ENCODE results near the gene HLA-DMA.

The HLA-DMA gene

DNA sequence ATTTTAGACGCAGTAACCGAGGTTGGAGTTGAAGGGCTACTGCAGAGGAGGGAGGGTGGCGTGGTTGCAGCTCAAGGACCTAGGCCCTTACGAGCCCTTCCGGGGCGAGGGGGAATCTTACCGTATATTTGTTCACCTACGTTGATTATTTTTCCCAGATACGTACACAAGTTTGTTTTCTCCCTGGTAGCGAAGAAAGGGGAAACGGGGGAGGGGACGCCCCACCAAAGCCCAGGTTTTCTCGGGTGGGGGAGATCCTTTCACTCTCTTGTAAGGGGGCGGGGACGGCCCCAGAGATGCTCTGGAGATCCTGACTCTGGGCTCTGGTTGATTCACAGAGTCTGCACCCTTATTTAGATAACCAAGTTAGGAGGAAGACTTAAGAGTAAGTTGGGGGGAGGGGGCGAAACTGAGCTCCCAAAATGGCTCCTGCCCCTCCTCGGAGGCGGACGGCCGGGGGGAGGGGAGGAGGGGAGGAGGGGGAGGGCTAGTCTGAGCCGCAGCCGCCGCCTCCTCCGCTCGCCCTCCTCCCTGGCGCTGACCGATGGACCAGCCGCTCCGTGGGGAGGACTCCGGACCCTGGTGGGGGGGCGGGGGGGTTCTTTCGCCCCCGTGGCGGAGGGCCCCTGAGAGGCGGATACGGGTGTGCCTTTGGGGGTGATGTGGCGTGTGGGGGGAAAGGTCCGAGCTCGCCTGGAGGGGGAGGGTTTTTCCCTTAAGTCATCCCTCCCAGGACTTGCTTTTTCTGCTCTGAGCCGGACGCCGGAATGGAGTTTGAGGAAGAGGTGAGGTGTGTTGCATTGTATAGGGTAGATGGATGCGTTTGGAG is 17.7 kb upstream of the HLA-DMA start:
- Histone ChIP-seq H3K27ac (ENCODE audit: poor library complexity, severe bottlenecking) (peak overlapping the region; percentile 99), H3K4me1 (ENCODE audit: insufficient read depth, poor library complexity, severe bottlenecking) (no peaks in the 10 kb centered on the region), H3K9me3 (ENCODE audit: severe bottlenecking) (no peaks in the 10 kb centered on the region), H3K36me3 (ENCODE audit: low read depth) (peaks cover 49% of the 10 kb centered on the region), H3K27me3 (ENCODE audit: insufficient read depth, poor library complexity, severe bottlenecking) (no peaks in the 10 kb centered on the region), H3K4me3 (ENCODE audit: severe bottlenecking) (peak overlapping the region; percentile 54)
- TF ChIP-seq, protein P1, sequence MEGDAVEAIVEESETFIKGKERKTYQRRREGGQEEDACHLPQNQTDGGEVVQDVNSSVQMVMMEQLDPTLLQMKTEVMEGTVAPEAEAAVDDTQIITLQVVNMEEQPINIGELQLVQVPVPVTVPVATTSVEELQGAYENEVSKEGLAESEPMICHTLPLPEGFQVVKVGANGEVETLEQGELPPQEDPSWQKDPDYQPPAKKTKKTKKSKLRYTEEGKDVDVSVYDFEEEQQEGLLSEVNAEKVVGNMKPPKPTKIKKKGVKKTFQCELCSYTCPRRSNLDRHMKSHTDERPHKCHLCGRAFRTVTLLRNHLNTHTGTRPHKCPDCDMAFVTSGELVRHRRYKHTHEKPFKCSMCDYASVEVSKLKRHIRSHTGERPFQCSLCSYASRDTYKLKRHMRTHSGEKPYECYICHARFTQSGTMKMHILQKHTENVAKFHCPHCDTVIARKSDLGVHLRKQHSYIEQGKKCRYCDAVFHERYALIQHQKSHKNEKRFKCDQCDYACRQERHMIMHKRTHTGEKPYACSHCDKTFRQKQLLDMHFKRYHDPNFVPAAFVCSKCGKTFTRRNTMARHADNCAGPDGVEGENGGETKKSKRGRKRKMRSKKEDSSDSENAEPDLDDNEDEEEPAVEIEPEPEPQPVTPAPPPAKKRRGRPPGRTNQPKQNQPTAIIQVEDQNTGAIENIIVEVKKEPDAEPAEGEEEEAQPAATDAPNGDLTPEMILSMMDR (IDR thresholded peaks at IDR 0.05; ENCODE audit: poor library complexity, severe bottlenecking) = no peak
- DNase-seq (ENCODE audit: low spot score) = peak; percentile 81
- ATAC-seq (ENCODE audit: low read depth) = 0 out of 3 replicates have a peak, but pooled peaks have one; percentile 1

DNA sequence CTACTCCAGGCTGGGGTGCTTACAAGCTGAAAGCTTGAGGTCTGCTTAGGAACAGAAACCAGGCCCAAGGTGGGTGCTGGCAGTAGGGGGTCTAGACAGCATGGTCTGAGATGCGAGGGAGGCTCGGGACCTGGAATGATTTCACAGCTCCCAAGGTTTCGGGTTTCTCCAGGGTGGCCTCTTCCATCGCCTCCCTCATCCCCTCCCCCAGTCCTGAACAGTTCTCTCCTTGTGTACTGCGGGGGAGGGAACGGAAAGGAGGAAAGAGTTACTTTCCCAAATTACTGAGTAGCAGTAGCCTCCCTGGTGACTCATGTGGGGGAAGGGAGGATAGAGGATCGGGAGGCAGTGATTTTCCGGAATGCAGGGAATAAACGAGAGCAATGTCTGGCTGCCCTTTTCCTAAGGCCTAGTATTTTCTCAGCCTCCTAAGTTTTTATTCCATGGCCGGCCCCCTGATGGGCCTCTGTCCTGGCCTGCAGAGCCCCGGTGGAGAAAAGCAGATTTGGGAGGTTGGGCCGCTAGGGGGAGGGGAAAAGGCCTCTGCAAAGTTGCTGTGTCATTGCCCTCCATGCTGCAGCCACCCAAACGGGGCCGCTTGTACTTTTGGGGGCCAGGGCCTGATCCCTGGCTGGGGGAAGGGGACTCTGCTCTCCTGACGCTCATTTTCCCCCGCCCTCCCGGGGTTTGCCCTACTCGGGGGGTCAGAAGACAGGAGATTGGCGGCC is 17.0 kb upstream of the HLA-DMA start:
- ATAC-seq (ENCODE audit: low read depth) (peak; percentile 9), DNase-seq (ENCODE audit: low spot score) (peak; percentile 86)
- peak overlapping the region; percentile 99 for H3K27ac ChIP-seq (ENCODE audit: poor library complexity, severe bottlenecking)
- peak overlapping the region; percentile 54 for H3K4me3 ChIP-seq (ENCODE audit: severe bottlenecking)
- no peaks in the 10 kb centered on the region for H3K27me3 ChIP-seq (ENCODE audit: insufficient read depth, poor library complexity, severe bottlenecking)
- peaks cover 41% of the 10 kb centered on the region for H3K36me3 ChIP-seq (ENCODE audit: low read depth)
- H3K4me1 ChIP-seq (ENCODE audit: insufficient read depth, poor library complexity, severe bottlenecking) = no peaks in the 10 kb centered on the region
- no peaks in the 10 kb centered on the region for H3K9me3 ChIP-seq (ENCODE audit: severe bottlenecking)
- TF ChIP-seq, protein P1 (IDR thresholded peaks at IDR 0.05; ENCODE audit: poor library complexity, severe bottlenecking) = no peak

DNA sequence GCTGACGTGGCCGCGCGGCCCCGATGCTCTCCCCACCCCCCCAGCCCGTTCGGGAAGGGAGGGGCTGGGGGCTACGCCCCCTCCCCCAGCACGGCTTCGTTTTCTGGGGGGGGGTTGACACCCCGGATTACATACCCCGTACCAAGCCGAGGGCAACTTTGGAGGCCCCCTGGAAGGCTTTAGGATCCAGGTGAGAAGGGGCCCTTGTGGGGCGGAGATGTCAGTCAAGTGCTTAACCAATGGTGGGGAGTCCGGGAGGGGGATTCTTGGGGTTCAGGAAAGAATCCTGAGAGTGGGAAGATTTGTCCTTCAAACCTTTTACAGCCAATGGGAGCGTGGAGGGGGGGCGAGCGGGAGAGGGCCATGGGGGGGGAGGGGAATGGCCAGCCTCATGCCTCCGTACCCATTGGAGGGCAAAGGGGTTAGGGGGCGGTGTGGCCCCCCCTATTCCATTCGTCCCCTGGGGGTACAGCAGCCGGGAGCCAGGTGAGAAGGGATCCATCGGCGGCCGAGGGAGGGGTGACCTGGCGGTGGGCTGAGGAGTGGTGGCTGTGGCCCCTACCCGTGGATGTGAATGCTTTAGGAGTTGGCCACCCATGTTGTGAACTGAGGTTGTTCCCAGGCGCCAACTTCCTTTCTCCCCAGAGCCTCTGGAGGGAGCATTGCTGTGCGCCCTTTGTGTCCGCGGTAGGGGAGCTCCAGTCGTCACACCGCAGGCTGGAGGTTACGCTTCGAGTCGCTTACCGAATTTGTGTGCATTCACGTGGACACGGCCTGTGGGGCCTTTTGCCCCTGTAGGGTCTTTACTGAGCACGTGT is 16.2 kb upstream of the HLA-DMA start:
- Histone ChIP-seq H3K4me3 (ENCODE audit: severe bottlenecking) (peak overlapping the region; percentile 54), H3K27me3 (ENCODE audit: insufficient read depth, poor library complexity, severe bottlenecking) (no peaks in the 10 kb centered on the region), H3K9me3 (ENCODE audit: severe bottlenecking) (no peaks in the 10 kb centered on the region), H3K4me1 (ENCODE audit: insufficient read depth, poor library complexity, severe bottlenecking) (no peaks in the 10 kb centered on the region), H3K27ac (ENCODE audit: poor library complexity, severe bottlenecking) (peak overlapping the region; percentile 99), H3K36me3 (ENCODE audit: low read depth) (peaks cover 34% of the 10 kb centered on the region)
- ATAC-seq (ENCODE audit: low read depth) (peak; percentile 7), DNase-seq (ENCODE audit: low spot score) (peak; percentile 90)
- TF ChIP-seq, protein P1 (IDR thresholded peaks at IDR 0.05; ENCODE audit: poor library complexity, severe bottlenecking) = no peak

DNA sequence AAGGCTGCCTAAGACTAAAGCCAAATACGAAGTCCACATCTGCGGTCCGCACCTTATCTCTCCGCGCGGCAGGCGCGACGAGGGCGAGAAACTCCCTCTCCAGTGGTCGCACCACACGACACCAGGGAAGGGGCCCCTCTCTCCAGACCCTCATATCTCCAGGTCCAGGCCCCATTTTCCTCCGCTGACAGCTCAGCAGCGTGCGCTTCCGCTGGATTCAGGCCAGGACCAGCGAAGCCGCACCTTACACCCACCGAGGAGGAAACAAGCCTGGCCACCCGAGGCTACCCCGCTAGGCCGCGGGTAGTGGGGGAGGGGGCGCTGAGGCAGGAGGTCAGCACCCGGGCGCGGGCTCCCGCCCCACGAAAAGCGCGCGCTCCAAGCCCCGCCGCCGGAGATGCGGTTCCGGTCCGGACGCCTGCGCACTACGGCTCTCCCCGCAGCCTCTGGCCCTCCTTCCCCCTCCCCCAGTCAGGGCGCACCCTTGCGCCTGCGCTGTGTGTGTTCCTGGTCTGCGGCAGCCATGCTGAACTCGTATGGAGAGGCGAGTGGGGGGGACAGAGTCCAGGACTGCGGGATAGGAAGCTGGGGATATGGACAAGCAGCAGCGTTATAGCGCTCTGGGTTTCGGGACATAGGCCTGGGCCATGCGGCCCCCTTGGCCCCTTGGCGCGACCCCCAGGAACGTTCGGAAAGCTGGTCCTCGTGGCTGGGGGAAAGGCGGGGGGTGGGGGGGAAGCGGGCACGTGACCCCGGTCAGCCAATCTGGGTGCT is 15.4 kb upstream of the HLA-DMA start, which contains the start of gene BRD2:
BRD2 (plus strand) TSS at position 502 of the 774 bp plus-strand sequence. CDS start 4,305 bp downstream, outside the sequence.
- ATAC-seq (ENCODE audit: low read depth) = peak; percentile 28
- no peaks in the 10 kb centered on the region for H3K9me3 ChIP-seq (ENCODE audit: severe bottlenecking)
- DNase-seq (ENCODE audit: low spot score) = peak; percentile 95
- H3K4me3 ChIP-seq (ENCODE audit: severe bottlenecking) = peak within 1 kb of the TSS; percentile 54
- H3K36me3 ChIP-seq (ENCODE audit: low read depth) = peaks cover 26% of the 10 kb centered on the region
- H3K27me3 ChIP-seq (ENCODE audit: insufficient read depth, poor library complexity, severe bottlenecking) = no peaks in the 10 kb centered on the region
- TF ChIP-seq, protein P1 (IDR thresholded peaks at IDR 0.05; ENCODE audit: poor library complexity, severe bottlenecking) = no peak
- no peaks in the 10 kb centered on the region for H3K4me1 ChIP-seq (ENCODE audit: insufficient read depth, poor library complexity, severe bottlenecking)
- H3K27ac ChIP-seq (ENCODE audit: poor library complexity, severe bottlenecking) = peak within 1 kb of the TSS; percentile 99

Data from RWPE2 (cell line).